Endothelial cell of umbilical vein (primary cell): ENCODE measurements around the gene OR2H1.

Experiments
- EZH2 ChIP-seq: IDR thresholded peaks from 2 replicates; pipeline ENCODE4 v1.6.1; 2012; ENCODE audit warnings: borderline replicate concordance, low read depth, mild to moderate bottlenecking, moderate library complexity, low read length, inconsistent platforms; ENCODE audit not compliant: severe bottlenecking
- FOS ChIP-seq: IDR thresholded peaks from 2 replicates; pipeline ENCODE4 v1.6.1; 2011; ENCODE audit warnings: mild to moderate bottlenecking, low read length, moderate library complexity, borderline replicate concordance; ENCODE audit not compliant: insufficient read depth
- GATA2 ChIP-seq: IDR thresholded peaks from 2 replicates; pipeline ENCODE4 v1.7.0; 2011; ENCODE audit warnings: low read depth, mild to moderate bottlenecking, moderate library complexity, mixed read lengths, low read length; ENCODE audit not compliant: insufficient read length, insufficient read depth
- JUN ChIP-seq: IDR thresholded peaks from 2 replicates; pipeline ENCODE4 v1.6.1; 2011; ENCODE audit warnings: borderline replicate concordance, low read depth; ENCODE audit not compliant: insufficient read length, insufficient read depth
- POLR2A ChIP-seq: IDR thresholded peaks from 2 replicates; pipeline ENCODE4 v1.6.1; 2012; ENCODE audit warnings: low read depth, mild to moderate bottlenecking, control low read depth, low read length
- POLR2AphosphoS5 ChIP-seq: IDR thresholded peaks from 2 replicates; pipeline ENCODE4 v1.6.1; 2012; ENCODE audit warnings: low read depth, mild to moderate bottlenecking, control low read depth, low read length, moderate library complexity; ENCODE audit not compliant: insufficient read depth
- TF ChIP-seq, protein P1 (sequence below), 2 donors: IDR thresholded peaks; 1 replicate in 1 of 2; 2 replicates in 1 of 2; pipeline ENCODE4 v1.5.1; 2011; ENCODE audit warnings: low read length in 2 of 2, mild to moderate bottlenecking in 2 of 2, moderate library complexity in 2 of 2, control low read depth in 1 of 2, inconsistent platforms in 1 of 2, low read depth in 1 of 2; ENCODE audit not compliant: insufficient read depth in 1 of 2; ENCODE audit errors: extremely low read depth in 1 of 2
- TF ChIP-seq, protein P2 (sequence below): IDR thresholded peaks from 2 replicates; pipeline ENCODE4 v1.6.1; 2011; ENCODE audit not compliant: insufficient read depth, insufficient read length

DNA sequence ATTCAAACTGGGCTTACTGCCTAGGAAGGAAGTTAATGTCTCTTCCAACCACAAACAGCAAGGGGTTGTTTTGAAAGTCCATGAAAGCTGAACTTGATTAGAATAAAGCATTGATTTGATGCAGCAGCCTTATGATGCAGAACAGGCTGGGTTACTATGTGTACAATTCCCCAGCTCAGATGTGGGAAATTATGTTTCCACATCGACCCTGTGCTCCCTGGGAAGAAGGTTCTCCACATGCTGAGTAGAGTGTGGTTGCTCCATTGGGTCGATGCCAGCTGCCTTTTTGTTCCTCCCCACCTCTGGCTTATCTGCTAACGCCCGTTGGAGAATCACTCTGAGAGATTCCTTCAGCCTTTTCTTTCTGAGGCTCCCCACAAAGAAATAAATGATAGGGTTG is 29.6 kb downstream of the OR2H1 start:
- TF ChIP-seq, protein P1, sequence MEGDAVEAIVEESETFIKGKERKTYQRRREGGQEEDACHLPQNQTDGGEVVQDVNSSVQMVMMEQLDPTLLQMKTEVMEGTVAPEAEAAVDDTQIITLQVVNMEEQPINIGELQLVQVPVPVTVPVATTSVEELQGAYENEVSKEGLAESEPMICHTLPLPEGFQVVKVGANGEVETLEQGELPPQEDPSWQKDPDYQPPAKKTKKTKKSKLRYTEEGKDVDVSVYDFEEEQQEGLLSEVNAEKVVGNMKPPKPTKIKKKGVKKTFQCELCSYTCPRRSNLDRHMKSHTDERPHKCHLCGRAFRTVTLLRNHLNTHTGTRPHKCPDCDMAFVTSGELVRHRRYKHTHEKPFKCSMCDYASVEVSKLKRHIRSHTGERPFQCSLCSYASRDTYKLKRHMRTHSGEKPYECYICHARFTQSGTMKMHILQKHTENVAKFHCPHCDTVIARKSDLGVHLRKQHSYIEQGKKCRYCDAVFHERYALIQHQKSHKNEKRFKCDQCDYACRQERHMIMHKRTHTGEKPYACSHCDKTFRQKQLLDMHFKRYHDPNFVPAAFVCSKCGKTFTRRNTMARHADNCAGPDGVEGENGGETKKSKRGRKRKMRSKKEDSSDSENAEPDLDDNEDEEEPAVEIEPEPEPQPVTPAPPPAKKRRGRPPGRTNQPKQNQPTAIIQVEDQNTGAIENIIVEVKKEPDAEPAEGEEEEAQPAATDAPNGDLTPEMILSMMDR (IDR thresholded peaks at IDR 0.05; ENCODE audit: extremely low read depth in 1 of 2, insufficient read depth in 1 of 2, low read depth in 1 of 2, low read length in 2 of 2): no peak
- TF ChIP-seq POLR2A (no peak), POLR2AphosphoS5 (no peak), EZH2 (no peak), FOS (no peak), GATA2 (no peak), JUN (no peak)
- TF ChIP-seq, protein P2, sequence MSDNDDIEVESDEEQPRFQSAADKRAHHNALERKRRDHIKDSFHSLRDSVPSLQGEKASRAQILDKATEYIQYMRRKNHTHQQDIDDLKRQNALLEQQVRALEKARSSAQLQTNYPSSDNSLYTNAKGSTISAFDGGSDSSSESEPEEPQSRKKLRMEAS: no peak
